Left forelimb (tissue), 1 donor: ENCODE results near the gene MSL1.
"Not testable (repeated sequence)": the region's sequence is repeated elsewhere in the genome, so short reads cannot be mapped to it uniquely, and the experiment has no call there.

Source experiments
- DNase-seq: peaks from one replicate; pipeline ENCODE4 v3.0.0-alpha.2; 2018; ENCODE audit warnings: low spot score

Gene MSL1

DNA sequence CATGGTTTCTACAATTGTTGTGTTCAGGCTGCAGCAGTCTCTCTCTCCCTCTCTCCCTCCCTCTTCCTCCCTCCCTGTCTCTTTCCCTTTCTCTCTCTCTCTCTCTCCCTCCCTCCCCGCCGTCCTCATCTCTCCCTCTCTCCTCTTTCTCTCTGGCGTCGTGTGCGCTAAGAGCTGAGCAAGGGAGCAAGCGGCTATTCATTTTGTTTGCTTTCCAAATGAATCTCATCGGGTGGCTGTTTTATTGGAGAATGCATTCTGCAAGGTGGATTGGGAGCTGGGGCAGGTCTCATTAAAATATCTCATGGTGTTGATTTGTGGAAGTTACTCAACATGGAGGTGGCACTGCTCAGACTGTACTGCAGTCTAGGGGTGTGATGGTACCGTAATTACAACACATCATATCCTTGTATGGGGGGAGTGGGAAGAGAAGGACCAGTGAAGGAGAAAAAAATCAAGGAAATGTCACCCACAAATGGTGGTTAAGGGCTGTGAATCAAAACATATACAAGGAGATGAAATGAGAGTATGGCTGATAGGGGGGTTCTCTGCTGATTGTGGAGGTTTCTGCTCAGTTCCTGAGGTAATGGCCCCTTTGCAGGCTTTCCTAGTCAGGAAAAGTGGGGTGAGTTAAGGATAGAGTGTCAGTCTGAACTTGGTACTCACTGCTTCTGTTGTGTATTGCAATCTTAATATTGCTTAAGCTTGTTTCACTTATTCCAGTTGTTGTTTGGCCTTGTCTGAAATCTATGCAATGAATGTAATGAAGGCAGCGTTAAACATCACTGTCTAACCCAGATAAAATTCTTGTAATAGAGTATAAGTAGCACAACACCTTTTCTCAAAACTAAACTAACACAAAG, 2.7 kb downstream of the MSL1 start:
- no peak for DNase-seq

DNA sequence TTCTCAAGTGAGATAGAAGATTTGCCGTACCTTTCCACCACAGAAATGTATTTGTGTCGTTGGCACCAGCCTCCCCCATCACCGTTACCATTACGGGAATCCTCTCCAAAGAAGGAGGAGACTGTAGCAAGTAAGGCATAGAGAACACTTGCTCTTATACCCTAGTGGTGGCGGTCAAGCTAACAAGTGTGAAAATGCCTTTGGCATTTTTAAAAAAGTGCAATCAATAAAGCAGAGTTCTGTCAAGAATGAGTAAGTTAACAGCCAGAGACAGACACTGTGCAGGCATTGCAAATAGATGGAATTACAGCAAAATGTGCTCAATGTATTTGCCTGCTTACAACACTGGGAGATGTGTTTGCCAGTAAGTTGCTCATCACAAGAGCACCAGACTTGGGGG, 7.7 kb downstream of the MSL1 start:
- no peak for DNase-seq

GRCh38 chr17:40130352-40131042, 8.7 kb downstream of the MSL1 start:
- no peak for DNase-seq

- no peak for DNase-seq
Observed at GRCh38 chr17:40134184-40134583, 12.4 kb downstream of the MSL1 start.

DNA sequence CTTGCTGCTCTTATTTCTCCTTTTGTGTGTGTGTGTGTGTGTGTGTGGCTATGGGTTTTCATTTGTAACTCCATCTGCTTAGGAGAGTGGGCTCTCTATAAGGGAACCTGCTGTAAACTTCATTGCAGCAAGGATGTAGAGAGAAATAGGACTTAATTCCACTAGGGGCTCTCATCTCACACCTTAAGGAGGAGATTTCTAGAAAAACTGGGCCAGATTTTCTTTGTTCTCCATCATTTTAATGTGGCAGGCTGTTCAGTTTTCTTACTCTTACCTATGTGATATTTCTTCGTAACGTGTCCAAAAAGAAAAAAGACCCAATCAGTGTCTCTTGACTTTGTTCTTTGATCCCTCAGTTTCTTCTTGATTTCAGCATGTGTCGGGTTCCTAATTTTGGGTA, 14.0 kb downstream of the MSL1 start:
- no peak for DNase-seq

GRCh38 chr17:40139566-40140058, 17.8 kb downstream of the MSL1 start:
- no peak for DNase-seq

- DNase-seq, result not testable (repeated sequence)
Observed at GRCh38 chr17:40143166-40143565, 21.4 kb downstream of the MSL1 start.

- DNase-seq, result no peak
Observed at GRCh38 chr17:40145476-40145875, 23.7 kb downstream of the MSL1 start.

DNA sequence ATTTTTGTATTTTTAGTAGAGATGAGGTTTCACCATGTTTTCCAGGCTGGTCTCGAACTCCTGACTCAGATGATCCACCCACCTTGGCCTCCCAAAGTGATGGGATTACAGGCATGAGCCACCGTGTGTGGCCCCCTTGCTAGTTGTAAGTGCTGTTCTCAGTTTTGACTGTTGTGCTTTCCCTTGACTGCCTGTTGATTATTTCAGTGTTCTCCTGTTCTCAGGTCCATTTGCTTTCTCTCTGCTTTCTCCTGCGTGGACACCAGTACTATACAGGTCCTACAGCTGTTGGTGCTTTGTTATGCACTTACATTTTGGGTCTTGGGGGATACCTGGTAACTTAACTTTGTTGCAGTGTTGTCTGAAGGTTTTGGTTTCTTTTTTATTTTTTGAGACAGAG, 26.8 kb downstream of the MSL1 start:
- DNase-seq, result no peak

DNA sequence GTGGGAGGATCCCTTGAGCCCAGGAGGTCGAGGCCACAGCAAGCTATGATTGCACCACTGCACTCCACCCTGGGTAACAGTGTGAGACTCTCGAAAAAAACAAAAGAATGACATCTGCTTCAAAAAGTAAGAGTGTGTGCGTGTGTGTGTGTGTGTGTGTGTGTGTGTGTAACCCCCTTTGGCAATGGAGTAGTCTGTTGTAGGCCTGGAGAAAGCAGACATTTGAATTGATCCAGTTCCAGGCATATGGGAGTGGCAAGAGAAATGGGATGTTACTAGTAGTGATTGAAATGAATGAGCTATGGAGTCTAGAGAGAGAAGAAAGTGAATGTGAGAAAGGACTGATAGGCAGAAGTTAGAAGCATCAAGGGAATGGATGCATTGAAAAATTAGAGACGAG, 28.5 kb downstream of the MSL1 start:
- DNase-seq, result no peak

DNA sequence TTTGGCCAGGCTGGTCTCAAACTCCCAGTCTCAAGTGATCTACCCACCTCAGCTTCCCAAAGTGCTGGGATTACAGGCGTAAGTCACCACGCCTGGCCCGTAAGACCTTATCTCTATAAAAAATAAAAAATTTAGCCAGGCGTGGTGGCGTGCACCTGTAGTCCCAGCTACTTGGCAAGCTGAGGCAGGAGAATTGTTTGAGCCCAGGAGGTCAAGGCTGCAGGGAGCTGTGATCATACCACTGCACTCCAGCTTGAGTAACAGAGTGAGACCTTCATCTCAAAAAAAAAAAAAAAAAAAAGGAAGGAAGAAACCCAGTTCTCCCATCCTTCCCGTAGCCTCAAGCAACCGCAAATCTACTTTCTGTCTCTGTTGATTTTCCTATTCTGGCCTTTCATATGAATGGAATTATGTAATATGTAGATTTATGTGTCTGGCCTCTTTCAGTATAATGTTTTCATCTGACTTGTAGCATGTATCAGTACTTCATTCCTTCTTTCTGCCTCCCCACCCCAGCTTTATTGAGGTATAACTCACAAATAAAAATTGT, 29.7 kb downstream of the MSL1 start:
- no peak for DNase-seq

- DNase-seq, result no peak
Observed at GRCh38 chr17:40153603-40154236, 31.9 kb downstream of the MSL1 start.

DNA sequence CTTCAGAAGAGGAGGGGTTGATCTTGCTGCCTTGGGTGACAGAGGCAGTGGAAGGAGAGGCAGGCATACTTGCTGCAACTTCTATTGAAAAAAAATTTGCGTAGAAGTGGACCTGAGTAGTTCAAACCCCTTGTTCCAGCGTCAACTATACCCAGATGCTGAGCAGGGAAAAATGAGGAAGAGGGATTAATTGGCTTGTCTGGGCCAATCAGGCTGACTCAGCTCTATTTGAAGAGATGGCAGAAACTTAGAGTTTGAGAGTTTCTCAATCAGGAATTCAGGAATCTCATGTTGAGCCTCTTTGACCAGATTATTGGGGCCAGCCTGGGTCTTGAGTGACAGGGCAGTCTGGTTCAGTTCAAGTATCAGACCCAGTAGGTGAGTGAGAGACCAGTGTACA, 36.2 kb downstream of the MSL1 start:
- DNase-seq, result no peak

DNA sequence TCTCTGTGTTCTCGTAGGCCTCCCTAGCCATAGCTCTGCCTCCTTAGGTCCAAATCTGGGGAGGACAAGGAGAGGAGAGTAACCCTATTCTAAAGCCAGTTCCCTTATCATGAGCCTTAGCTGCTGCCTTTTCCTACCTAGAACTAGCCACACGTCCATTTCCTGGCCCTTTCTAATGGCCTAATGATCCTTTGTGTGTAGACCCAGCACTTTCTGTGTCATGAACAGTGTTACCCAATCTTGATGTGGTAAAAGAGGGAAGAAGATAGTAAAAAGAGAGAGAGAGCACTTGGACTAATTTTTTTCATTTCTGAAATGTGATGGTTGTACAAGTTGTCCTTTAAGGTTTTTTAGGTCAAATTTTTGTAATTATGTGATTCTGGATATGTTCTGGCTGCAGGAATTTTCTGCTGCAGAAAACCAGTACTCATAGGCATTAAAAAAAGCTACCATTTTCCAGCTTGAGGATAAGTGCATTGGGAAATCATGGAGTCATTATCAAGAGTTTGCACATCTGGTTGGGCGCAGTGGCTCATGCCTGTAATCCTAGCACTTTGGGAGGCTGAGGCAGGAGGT, 36.8 kb downstream of the MSL1 start:
- DNase-seq, result no peak

GRCh38 chr17:40159456-40159855, 37.7 kb downstream of the MSL1 start:
- DNase-seq, result no peak

DNA sequence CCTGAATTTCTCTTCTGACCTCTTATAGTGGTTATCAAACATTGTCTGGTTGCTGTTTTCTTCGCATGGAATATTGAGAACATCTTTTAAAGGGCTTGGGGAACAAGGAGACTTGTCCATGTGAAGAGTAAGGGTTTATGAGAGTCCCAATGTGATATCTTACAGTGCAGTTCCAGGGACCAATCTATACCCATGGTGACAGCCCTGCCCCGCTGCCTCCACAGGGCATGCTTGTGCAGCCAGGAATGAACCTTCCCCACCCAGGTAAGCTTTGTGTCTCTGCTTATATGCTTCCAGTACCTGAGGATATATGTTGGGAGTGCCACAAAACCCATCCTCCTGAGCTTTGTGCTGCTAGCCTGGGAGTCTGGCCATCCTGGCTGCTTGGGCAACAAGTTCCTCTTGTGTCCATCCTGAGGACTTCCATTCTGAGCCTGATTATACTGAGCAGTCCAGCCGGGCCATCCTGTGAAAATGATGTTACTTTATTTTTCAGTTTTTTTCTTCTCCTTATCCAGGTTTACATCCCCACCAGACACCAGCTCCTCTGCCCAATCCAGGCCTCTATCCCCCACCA, 46.0 kb downstream of the MSL1 start:
- no peak for DNase-seq

- DNase-seq, result no peak
Observed at GRCh38 chr17:40168262-40168832, 46.6 kb downstream of the MSL1 start.

- DNase-seq, result no peak
Observed at GRCh38 chr17:40170325-40170724, 48.6 kb downstream of the MSL1 start.

DNA sequence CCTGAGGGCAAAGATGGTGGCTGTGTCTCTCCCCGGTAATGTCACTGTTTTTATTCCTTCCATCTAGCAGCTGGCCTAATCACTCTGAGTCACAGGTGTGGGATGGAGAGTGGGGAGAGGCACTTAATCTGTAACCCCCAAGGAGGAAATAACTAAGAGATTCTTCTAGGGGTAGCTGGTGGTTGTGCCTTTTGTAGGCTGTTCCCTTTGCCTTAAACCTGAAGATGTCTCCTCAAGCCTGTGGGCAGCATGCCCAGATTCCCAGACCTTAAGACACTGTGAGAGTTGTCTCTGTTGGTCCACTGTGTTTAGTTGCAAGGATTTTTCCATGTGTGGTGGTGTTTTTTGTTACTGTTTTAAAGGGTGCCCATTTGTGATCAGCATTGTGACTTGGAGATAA, 50.0 kb downstream of the MSL1 start:
- DNase-seq, result no peak

- no peak for DNase-seq
Observed at GRCh38 chr17:40173091-40173777, 51.5 kb downstream of the MSL1 start.

DNA sequence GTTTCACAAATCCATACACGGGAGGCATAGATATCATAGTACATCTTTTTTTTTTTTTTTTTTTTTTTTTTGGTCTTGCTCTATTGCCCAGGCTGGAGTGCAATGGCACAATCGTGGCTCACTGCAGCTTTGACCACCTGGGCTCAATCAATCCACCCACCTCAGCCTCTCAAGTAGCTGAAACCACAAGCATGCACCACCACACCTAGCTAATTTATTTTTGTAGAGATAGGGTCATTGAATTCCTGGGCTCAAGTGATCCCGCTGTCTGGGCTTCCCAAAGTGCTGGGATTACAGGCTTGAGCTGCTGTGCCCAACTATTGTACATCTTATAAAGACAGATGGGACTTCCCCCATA, 52.0 kb downstream of the MSL1 start:
- no peak for DNase-seq
